Vagina (tissue), 2 donors: ENCODE results near the gene ZFHX3. TPM values are rescaled to one million over a fixed set of nuclear protein-coding genes. Genes with fewer than 3 reads are reported as not detected.

Experiments used
- DNase-seq, 2 donors: peaks; one replicate each; pipeline ENCODE4 v3.0.0-alpha.2; 2017; ENCODE audit errors: extremely low spot score in 2 of 2
- H3K27ac ChIP-seq: fragments of 200-600 bp; sonication (generic); one replicate; pipeline ENCODE4 v1.5.1; 2019
- H3K27me3 ChIP-seq: fragments of 200-600 bp; sonication (generic); one replicate; pipeline ENCODE4 v1.5.1; 2019
- H3K36me3 ChIP-seq, 2 donors: fragments of 200-600 bp; sonication (generic); one replicate each; pipeline ENCODE4 v1.5.1; 2017 to 2019
- H3K4me1 ChIP-seq: fragments of 200-600 bp; sonication (generic); one replicate; pipeline ENCODE4 v1.5.1; 2019
- H3K4me3 ChIP-seq, 2 donors: fragments of 200-600 bp; sonication (generic); 1 replicate in 1 of 2; 2 replicates in 1 of 2; pipeline ENCODE4 v1.5.1; 2016 to 2019
- H3K9me3 ChIP-seq: fragments of 200-600 bp; sonication (generic); one replicate; pipeline ENCODE4 v1.5.1; 2019
- POLR2A ChIP-seq, 2 donors: fragments of 450-650 bp; IDR thresholded peaks; one replicate each; pipeline ENCODE4 v1.6.1; 2017; ENCODE audit warnings: antibody characterized with exemption in 2 of 2, mild to moderate bottlenecking in 2 of 2, moderate library complexity in 2 of 2
- POLR2AphosphoS5 ChIP-seq, 2 donors: sonication (generic); formaldehyde crosslinking; IDR thresholded peaks; one replicate each; pipeline ENCODE4 v1.9.0; 2017; ENCODE audit warnings: antibody characterized with exemption in 2 of 2, mild to moderate bottlenecking in 2 of 2, low read depth in 1 of 2; ENCODE audit not compliant: insufficient read depth in 1 of 2
- intact Hi-C: fragments of 100-400 bp; cut with DNase I; formaldehyde crosslinking; loops from one replicate; pipeline ENCODE4 v1.15.1; 2023
- total RNA-seq: library from RNA; depleted of rRNA; stranded (reverse); fragments of >200 nt; gene quantifications from one replicate; pipeline ENCODE4 v1.2.3, GENCODE V29; 2016
- TF ChIP-seq, protein P1 (sequence below), 3 experiments: fragments of 450-650 bp in 2 of 3; fragments of 200-600 bp in 1 of 3; sonication (generic) in 1 of 3; IDR thresholded peaks; one replicate each; pipeline ENCODE4 v1.5.1; 2017 to 2019; ENCODE audit warnings: antibody characterized with exemption in 3 of 3, mild to moderate bottlenecking in 2 of 3, moderate library complexity in 2 of 3

The ZFHX3 gene
- total RNA-seq, 1 donor from 2014 or later = 28.0 TPM

- Histone ChIP-seq H3K27me3 (no peaks in the 10 kb centered on the region), H3K36me3 (no peaks in the 10 kb centered on the region), H3K4me1 (peaks cover 47% of the 10 kb centered on the region), H3K27ac (no peak overlapping the region), H3K9me3 (no peaks in the 10 kb centered on the region), H3K4me3 (no peak overlapping the region)
- TF ChIP-seq, protein P1, sequence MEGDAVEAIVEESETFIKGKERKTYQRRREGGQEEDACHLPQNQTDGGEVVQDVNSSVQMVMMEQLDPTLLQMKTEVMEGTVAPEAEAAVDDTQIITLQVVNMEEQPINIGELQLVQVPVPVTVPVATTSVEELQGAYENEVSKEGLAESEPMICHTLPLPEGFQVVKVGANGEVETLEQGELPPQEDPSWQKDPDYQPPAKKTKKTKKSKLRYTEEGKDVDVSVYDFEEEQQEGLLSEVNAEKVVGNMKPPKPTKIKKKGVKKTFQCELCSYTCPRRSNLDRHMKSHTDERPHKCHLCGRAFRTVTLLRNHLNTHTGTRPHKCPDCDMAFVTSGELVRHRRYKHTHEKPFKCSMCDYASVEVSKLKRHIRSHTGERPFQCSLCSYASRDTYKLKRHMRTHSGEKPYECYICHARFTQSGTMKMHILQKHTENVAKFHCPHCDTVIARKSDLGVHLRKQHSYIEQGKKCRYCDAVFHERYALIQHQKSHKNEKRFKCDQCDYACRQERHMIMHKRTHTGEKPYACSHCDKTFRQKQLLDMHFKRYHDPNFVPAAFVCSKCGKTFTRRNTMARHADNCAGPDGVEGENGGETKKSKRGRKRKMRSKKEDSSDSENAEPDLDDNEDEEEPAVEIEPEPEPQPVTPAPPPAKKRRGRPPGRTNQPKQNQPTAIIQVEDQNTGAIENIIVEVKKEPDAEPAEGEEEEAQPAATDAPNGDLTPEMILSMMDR (IDR thresholded peaks at IDR 0.05) = no peak
- TF ChIP-seq POLR2A (IDR thresholded peaks at IDR 0.05) = no peak
- intact Hi-C loops = loop anchor here (10.0 kb wide), 1 partner anchor 199 kb away; the partner anchor contains the start of gene ZFHX3
- no peak for DNase-seq
Measured at GRCh38 chr16:72845322-72846020, 202.5 kb downstream of the ZFHX3 start.

DNA sequence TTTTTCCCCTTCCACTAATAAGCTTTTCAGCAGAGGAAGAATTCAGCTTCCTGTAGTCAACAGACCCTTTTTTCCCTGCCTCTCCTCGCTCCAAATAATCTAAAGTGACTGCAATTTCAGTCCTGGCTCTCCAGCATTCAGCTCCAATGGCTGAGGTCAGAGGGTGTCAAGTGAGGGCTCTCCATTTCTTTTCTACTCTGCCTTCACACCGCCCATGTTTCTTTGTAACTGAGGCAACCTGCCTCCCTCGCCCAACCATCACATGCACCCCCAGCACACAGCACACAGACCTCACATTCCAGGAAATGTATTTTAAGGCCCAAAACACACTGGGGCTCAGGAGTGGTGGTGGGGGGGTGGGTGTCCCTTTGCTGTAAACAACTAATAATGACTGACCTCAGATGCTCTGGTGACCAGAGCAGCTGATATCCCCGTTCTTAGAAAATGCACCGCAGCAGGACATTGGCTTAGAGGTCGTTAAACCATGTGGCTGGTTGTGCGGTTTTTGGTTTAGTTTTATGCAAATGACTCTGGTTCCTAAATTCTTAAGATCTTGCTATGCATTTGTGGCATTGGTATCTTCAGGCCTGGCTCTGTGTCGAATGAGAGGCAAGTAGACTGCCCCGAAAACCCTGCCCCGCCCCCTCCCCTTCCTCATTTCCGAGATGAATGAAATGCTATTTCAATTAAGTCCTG, 203.6 kb downstream of the ZFHX3 start:
- Histone ChIP-seq H3K27me3 (no peaks in the 10 kb centered on the region), H3K27ac (no peak overlapping the region), H3K4me3 (no peak overlapping the region), H3K4me1 (peaks cover 41% of the 10 kb centered on the region), H3K9me3 (no peaks in the 10 kb centered on the region), H3K36me3 (no peaks in the 10 kb centered on the region)
- intact Hi-C loops = loop anchor here (10.0 kb wide), 1 partner anchor 200 kb away; the partner anchor contains the start of gene ZFHX3
- no peak for DNase-seq
- TF ChIP-seq POLR2A (IDR thresholded peaks at IDR 0.05) (no peak), POLR2AphosphoS5 (IDR thresholded peaks at IDR 0.05; ENCODE audit: insufficient read depth in 1 of 2, low read depth in 1 of 2) (no peak)
- TF ChIP-seq, protein P1 (IDR thresholded peaks at IDR 0.05) = no peak

- no peak for DNase-seq
- H3K4me1 ChIP-seq = peaks cover 20% of the 10 kb centered on the region
- H3K36me3 ChIP-seq = no peaks in the 10 kb centered on the region
- no peak for TF ChIP-seq POLR2A (IDR thresholded peaks at IDR 0.05)
- no peak for TF ChIP-seq POLR2AphosphoS5 (IDR thresholded peaks at IDR 0.05; ENCODE audit: insufficient read depth in 1 of 2, low read depth in 1 of 2)
- TF ChIP-seq, protein P1 (IDR thresholded peaks at IDR 0.05) = no peak
- H3K27ac ChIP-seq = no peak overlapping the region
- H3K9me3 ChIP-seq = no peaks in the 10 kb centered on the region
- H3K27me3 ChIP-seq = no peaks in the 10 kb centered on the region
- intact Hi-C loops = loop anchor here (10.0 kb wide), 1 partner anchor 203 kb away; the partner anchor contains the start of gene ZFHX3
- no peak overlapping the region for H3K4me3 ChIP-seq
Measured at GRCh38 chr16:72841506-72841905, 206.4 kb downstream of the ZFHX3 start.

DNA sequence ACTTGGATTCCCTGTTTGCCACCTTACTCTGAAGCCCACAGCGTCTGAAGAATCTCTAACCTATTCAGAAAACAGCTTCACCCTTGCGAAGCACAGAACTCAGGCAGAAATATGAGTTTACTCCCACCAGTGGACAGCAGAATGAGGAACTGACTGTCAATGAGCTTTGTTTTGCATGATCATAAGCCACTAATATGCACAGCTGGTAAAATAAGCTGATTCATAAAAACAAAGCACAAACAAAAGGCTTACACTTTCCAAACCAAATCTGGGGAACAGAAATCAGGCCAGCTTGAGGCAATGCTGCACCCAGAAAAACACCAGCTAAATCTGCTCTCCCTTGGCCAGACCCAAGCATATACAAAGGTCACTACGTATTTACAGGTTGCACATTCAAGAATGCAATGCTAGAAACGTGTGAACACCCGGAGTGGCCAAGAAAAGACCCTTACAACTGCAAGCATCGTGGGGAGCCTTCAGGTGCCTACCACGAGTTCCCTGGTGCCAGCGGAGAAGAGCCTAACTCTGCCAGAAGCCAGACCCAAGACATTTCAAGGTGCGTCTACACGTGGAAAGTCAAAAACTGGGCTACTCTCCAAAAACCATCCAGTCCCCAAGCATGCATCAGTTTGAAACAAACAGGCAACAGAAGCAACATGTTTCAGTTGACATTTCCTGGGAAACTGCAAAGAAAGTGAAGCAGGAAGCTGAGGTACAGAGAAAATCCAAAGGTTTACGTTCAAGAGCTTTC, 207.1 kb downstream of the ZFHX3 start:
- no peak overlapping the region for H3K4me3 ChIP-seq
- H3K36me3 ChIP-seq = no peaks in the 10 kb centered on the region
- TF ChIP-seq POLR2AphosphoS5 (IDR thresholded peaks at IDR 0.05; ENCODE audit: insufficient read depth in 1 of 2, low read depth in 1 of 2) (no peak), POLR2A (IDR thresholded peaks at IDR 0.05) (no peak)
- TF ChIP-seq, protein P1 (IDR thresholded peaks at IDR 0.05) = no peak
- intact Hi-C loops = loop anchor here (10.0 kb wide), 1 partner anchor 204 kb away; the partner anchor contains the start of gene ZFHX3
- no peaks in the 10 kb centered on the region for H3K27me3 ChIP-seq
- H3K9me3 ChIP-seq = no peaks in the 10 kb centered on the region
- no peak for DNase-seq
- peaks cover 20% of the 10 kb centered on the region for H3K4me1 ChIP-seq
- no peak overlapping the region for H3K27ac ChIP-seq
